ENCODE data around the gene GLT8D1. TPM values are rescaled to one million over a fixed set of nuclear protein-coding genes. Genes with fewer than 3 reads are reported as not detected.

The GLT8D1 gene
- total and polyA plus RNA-seq, 2 of the 13 experiments (the other 11 are each of a cell fraction or from before 2014, with no cell fraction given) = 110 to 121 TPM

DNA sequence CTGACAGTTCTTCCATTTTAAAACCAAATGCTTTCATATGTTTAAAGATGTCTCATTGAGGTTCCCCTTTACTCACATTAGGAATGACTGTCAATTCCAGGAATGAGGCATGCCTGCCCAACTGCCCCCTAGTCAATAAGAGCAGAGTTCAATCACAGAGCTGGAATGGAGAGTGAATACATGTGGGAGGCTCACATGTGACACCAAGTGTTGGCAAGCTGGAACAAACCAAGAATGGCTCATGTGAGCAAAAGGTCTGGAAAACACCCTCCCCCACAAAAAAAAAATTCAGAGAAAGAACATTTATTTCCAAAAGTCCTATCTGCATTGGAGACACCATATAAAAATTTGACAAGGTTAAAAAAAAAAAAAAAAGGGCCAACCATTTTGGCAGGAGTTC, 23.6 kb downstream of the GLT8D1 start (continued):
- TF ChIP-seq, protein P1, sequence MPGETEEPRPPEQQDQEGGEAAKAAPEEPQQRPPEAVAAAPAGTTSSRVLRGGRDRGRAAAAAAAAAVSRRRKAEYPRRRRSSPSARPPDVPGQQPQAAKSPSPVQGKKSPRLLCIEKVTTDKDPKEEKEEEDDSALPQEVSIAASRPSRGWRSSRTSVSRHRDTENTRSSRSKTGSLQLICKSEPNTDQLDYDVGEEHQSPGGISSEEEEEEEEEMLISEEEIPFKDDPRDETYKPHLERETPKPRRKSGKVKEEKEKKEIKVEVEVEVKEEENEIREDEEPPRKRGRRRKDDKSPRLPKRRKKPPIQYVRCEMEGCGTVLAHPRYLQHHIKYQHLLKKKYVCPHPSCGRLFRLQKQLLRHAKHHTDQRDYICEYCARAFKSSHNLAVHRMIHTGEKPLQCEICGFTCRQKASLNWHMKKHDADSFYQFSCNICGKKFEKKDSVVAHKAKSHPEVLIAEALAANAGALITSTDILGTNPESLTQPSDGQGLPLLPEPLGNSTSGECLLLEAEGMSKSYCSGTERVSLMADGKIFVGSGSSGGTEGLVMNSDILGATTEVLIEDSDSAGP (CRISPR knock-in tag; IDR thresholded peaks at IDR 0.05; ENCODE audit: borderline replicate concordance) = no peak
- 0 out of 2 replicates have a peak, but pooled peaks have one; percentile 29 for TF ChIP-seq HDAC1 (CRISPR knock-in tag; IDR thresholded peaks at IDR 0.05)
- TF ChIP-seq, protein P2, sequence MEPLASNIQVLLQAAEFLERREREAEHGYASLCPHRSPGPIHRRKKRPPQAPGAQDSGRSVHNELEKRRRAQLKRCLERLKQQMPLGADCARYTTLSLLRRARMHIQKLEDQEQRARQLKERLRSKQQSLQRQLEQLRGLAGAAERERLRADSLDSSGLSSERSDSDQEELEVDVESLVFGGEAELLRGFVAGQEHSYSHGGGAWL (CRISPR knock-in tag; IDR thresholded peaks at IDR 0.05) = no peak
- no peak for TF ChIP-seq ZSCAN21 (CRISPR knock-in tag; IDR thresholded peaks at IDR 0.05; ENCODE audit: borderline replicate concordance)
- TF ChIP-seq ISX (CRISPR knock-in tag; conservative IDR thresholded peaks at IDR 0.05) = no peak
- TF ChIP-seq, protein P3, sequence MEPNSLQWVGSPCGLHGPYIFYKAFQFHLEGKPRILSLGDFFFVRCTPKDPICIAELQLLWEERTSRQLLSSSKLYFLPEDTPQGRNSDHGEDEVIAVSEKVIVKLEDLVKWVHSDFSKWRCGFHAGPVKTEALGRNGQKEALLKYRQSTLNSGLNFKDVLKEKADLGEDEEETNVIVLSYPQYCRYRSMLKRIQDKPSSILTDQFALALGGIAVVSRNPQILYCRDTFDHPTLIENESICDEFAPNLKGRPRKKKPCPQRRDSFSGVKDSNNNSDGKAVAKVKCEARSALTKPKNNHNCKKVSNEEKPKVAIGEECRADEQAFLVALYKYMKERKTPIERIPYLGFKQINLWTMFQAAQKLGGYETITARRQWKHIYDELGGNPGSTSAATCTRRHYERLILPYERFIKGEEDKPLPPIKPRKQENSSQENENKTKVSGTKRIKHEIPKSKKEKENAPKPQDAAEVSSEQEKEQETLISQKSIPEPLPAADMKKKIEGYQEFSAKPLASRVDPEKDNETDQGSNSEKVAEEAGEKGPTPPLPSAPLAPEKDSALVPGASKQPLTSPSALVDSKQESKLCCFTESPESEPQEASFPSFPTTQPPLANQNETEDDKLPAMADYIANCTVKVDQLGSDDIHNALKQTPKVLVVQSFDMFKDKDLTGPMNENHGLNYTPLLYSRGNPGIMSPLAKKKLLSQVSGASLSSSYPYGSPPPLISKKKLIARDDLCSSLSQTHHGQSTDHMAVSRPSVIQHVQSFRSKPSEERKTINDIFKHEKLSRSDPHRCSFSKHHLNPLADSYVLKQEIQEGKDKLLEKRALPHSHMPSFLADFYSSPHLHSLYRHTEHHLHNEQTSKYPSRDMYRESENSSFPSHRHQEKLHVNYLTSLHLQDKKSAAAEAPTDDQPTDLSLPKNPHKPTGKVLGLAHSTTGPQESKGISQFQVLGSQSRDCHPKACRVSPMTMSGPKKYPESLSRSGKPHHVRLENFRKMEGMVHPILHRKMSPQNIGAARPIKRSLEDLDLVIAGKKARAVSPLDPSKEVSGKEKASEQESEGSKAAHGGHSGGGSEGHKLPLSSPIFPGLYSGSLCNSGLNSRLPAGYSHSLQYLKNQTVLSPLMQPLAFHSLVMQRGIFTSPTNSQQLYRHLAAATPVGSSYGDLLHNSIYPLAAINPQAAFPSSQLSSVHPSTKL (CRISPR knock-in tag; IDR thresholded peaks at IDR 0.05) = peak; percentile 81
- TF ChIP-seq SIN3A (IDR thresholded peaks at IDR 0.05; ENCODE audit: borderline replicate concordance, low read depth, low read length) = 0 out of 2 replicates have a peak, but pooled peaks have one; percentile 42
- peak; percentile 73; the same call in 1 of the 2 replicates for TF ChIP-seq ZNF331 (CRISPR knock-in tag; IDR thresholded peaks at IDR 0.05)
- TF ChIP-seq SOX5 (CRISPR knock-in tag; IDR thresholded peaks at IDR 0.05; ENCODE audit: borderline replicate concordance) = peak; percentile 65; the same call in 1 of the 2 replicates
- peak; percentile 20; the same call in 1 of the 2 replicates for TF ChIP-seq ETV5 (CRISPR knock-in tag; IDR thresholded peaks at IDR 0.05; ENCODE audit: borderline replicate concordance)
- no peak for TF ChIP-seq ZNF678 (CRISPR knock-in tag; IDR thresholded peaks at IDR 0.05)
- 0 out of 2 replicates have a peak, but pooled peaks have one; percentile 52 for TF ChIP-seq HDAC2 (CRISPR knock-in tag; IDR thresholded peaks at IDR 0.05)
- TF ChIP-seq, protein P4, sequence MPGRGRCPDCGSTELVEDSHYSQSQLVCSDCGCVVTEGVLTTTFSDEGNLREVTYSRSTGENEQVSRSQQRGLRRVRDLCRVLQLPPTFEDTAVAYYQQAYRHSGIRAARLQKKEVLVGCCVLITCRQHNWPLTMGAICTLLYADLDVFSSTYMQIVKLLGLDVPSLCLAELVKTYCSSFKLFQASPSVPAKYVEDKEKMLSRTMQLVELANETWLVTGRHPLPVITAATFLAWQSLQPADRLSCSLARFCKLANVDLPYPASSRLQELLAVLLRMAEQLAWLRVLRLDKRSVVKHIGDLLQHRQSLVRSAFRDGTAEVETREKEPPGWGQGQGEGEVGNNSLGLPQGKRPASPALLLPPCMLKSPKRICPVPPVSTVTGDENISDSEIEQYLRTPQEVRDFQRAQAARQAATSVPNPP (CRISPR knock-in tag; IDR thresholded peaks at IDR 0.05) = no peak
- no peak for TF ChIP-seq SAFB2 (CRISPR knock-in tag; IDR thresholded peaks at IDR 0.05; ENCODE audit: borderline replicate concordance, low read depth)
- TF ChIP-seq, protein P5, sequence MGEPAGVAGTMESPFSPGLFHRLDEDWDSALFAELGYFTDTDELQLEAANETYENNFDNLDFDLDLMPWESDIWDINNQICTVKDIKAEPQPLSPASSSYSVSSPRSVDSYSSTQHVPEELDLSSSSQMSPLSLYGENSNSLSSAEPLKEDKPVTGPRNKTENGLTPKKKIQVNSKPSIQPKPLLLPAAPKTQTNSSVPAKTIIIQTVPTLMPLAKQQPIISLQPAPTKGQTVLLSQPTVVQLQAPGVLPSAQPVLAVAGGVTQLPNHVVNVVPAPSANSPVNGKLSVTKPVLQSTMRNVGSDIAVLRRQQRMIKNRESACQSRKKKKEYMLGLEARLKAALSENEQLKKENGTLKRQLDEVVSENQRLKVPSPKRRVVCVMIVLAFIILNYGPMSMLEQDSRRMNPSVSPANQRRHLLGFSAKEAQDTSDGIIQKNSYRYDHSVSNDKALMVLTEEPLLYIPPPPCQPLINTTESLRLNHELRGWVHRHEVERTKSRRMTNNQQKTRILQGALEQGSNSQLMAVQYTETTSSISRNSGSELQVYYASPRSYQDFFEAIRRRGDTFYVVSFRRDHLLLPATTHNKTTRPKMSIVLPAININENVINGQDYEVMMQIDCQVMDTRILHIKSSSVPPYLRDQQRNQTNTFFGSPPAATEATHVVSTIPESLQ (CRISPR knock-in tag; conservative IDR thresholded peaks at IDR 0.05) = no peak
- TF ChIP-seq NR2C2 (CRISPR knock-in tag; IDR thresholded peaks at IDR 0.05; ENCODE audit: borderline replicate concordance) = 0 out of 2 replicates have a peak, but pooled peaks have one; percentile 19
- TF ChIP-seq, protein P6, sequence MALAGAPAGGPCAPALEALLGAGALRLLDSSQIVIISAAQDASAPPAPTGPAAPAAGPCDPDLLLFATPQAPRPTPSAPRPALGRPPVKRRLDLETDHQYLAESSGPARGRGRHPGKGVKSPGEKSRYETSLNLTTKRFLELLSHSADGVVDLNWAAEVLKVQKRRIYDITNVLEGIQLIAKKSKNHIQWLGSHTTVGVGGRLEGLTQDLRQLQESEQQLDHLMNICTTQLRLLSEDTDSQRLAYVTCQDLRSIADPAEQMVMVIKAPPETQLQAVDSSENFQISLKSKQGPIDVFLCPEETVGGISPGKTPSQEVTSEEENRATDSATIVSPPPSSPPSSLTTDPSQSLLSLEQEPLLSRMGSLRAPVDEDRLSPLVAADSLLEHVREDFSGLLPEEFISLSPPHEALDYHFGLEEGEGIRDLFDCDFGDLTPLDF (CRISPR knock-in tag; IDR thresholded peaks at IDR 0.05) = 0 out of 2 replicates have a peak, but pooled peaks have one; percentile 17
- TF ChIP-seq TEAD3 (CRISPR knock-in tag; optimal IDR thresholded peaks at IDR 0.05; ENCODE audit: borderline replicate concordance) = peak; percentile 94
- peak; percentile 91 for TF ChIP-seq PPARG (CRISPR knock-in tag; conservative IDR thresholded peaks at IDR 0.05)

Measured in HepG2 (cell line).